Skeletal muscle cell (primary cell): ENCODE data around the gene PNPLA7.
A peak's percentile ranks its signal among the peaks of the same experiment; 100 is the strongest.

Source experiments
- DNase-seq: peaks from one replicate; pipeline ENCODE4 v3.0.0-alpha.2; 2010; ENCODE audit warnings: low read depth
- H3K4me3 ChIP-seq: 2 replicates; pipeline ENCODE4 v1.5.1; 2011; ENCODE audit warnings: low read depth, mild to moderate bottlenecking, control low read depth, low read length, moderate library complexity

Gene PNPLA7

DNA sequence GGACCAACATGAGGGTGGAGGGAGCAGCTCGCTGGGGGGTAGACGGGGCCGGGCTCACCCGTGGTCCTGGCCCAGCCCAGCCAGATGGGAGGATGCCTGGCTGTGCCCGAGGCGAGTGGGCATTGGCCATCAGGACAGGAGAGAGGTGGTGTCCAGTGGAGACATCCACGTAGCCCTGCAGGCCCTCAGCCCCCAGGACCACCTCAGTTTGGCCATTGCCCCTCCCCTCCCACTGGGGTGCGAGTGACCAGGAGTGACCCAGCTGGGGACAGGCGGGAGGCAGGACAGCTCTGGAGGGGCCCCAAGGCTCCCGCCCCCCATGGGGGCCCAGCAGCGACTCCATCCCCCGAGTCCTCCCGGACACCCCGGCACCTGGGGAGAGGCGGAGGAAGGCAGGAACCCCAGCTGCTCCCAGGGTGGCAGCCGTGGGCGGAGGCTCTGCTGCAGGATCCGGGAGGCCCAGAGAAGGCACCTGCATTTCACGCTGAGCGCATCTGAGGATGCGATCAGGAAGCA is 118.7 kb downstream of the PNPLA7 start:
- H3K4me3 ChIP-seq = no peak overlapping the region
- no peak for DNase-seq

DNA sequence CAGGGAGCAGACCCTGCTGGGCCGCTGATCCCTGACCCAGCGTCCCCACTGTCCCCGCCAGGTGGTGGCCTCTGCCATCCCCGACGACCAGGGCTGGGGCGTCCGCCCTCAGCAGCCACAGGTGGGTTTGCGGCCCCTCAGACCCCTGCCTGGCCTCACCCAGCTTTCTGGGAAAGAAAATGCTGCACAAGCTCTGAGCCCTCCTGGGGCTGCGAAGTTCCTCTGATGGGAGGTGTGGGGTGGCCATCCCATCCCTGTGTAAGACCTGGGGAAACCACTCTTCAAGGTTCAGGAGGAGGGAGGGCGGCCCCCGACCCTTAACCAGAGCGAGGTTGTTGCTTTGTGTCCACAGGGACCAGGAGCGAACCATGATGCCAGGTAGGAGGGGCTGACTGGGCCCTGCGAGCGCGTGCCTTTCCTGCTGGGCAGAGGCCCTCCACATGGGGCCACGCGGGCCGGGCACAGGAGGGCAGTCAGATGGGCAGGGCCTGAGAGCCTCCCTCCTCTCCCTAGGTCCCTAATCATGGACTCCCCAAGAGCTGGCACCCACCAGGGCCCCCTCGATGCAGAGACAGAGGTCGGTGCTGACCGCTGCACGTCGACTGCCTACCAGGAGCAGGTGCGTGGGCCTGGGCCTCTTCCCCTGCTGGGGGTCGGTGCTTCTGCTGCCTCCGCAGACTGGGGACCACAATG is 119.3 kb downstream of the PNPLA7 start:
- H3K4me3 ChIP-seq = no peak overlapping the region
- no peak for DNase-seq

DNA sequence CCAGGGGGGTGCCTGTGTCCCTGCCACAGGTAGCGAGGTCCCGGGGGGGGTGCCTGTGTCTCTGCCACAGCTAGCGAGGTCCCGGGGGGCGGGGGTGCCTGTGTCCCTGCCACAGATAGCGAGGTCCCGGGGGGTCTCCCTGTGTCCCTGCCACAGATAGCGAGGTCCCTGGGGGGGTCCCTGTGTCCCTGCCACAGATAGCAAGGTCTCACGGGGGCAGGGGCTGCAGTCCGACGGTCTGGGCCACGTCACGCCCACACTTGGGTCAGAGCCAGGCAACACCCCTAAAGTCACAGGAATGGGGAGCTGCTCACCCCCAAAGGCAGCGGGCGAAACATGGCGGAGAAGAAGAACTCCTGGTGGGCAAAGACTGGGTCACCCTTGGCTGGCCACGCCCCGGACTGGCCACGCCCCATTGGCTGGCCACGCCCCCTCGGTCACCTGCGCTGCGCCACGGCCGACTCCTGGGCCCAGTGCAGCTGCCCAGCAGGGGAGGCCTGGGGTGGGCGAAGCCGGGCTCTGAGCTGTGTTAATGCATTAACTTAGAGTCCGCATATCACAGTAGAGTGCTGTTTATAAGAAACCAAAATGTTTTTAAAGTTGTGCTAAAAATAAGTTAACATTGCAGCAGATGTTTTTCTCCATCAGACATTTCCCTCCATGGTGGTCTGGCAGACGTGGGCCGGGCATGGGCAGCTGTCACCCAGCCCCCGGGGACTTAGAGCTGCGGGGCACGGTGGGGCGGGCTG is 120.1 kb downstream of the PNPLA7 start:
- H3K4me3 ChIP-seq = no peak overlapping the region
- DNase-seq = no peak

DNA sequence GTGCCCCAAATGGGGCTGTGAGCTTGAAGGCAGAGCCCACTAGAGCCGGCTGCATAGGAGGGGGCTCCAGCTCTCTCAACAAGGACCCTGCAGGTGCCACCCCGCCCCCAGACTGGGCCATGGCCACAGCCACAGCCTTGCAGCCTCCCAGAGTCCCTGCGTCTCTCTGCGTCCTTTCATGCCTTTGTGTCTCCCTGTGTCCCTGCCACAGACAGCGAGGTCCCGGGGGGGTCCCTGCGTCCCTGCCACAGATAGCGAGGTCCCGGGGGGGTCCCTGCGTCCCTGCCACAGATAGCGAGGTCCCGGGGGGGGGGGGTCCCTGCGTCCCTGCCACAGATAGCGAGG is 120.7 kb downstream of the PNPLA7 start:
- DNase-seq = no peak
- no peak overlapping the region for H3K4me3 ChIP-seq

DNA sequence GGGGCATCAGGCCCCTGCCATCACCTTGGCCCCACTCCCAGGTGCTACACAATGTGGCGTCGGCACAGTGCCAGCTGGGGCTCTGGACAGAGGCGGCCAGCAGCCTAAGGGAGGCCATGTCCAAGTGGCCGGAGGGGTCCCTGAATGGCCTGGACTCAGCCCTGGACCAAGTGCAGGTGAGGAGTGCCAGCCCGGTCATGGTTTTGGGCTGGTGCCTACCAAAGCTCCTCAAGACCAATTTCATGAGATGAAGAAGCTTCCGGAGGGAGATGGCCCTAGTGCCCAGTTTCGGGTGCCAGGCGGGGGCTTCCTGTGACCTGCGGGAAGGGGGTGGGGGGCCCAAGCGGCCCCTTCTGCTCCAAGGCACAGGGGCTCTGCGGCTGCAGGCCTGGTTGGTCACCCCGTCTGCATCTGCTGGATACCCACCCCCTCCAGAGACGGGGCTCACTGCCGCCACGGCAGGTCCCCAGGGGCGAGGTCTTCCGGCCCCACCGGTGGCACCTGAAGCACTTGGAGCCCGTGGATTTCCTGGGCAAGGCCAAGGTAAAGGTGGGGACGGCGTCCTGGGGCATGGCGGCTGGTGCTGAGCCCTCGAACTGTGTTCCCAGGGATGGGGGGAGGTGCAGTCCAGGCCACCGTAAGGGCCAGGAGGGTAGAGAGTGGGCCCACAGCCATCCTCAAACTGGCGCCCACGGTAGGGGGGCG is 121.2 kb downstream of the PNPLA7 start:
- H3K4me3 ChIP-seq = no peak overlapping the region
- no peak for DNase-seq

DNA sequence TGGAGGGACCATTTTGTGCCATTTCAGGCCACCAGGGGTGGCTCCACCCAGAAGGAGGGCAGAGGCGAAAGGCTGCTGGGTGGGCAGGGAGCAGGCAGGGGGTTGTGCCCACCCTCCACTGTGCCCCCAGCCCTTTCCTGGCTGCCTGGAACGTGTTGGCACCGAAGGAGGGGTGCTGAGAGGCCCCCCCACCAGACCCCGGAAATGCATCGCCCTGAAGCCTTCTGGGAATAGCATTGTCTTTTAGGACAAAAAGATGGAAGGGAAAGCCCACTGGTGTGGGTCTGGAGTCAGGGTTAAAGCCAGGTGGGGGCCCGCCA is 121.9 kb downstream of the PNPLA7 start:
- no peak for DNase-seq
- no peak overlapping the region for H3K4me3 ChIP-seq

DNA sequence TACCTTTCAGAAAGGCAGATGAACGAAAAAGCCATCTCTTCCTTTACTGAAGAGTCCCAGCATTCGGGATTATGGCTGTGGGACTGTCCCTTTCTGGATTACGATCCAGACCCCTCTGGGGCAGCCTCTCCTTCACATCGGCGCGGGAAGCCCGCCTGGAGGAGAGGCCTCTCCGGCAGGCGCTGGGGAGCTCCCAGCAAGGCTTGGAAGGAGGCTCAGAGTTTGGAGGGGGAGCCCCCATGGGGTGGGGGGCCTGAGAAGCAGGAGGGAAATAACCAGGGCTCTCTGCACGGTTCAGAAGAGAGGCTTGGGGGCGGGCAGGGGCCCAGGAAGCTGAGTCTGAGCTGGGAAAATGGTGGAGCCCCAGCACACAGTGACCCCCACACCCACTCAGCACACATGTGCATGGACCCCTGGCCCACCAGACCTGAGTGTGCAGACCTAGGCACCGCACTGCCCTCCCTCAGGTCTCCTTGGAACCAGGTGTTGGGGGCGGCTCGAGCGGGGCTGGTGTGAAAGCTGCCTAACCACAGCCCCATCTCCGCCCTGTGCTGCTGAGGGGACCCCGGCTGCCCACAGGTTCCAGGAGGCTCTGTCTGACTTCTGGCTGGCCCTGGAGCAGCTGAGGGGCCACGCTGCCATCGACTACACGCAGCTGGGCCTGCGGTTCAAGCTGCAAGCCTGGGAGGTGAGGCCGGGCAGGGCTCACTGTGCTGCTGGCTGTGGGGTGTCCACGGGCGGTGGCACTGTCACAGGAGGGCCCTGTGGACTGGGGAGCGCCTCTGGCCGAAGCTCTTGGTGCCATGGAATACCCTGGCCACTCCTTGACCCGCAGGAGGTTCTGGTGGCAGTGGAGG is 122.5 kb downstream of the PNPLA7 start:
- DNase-seq = no peak
- H3K4me3 ChIP-seq = no peak overlapping the region

DNA sequence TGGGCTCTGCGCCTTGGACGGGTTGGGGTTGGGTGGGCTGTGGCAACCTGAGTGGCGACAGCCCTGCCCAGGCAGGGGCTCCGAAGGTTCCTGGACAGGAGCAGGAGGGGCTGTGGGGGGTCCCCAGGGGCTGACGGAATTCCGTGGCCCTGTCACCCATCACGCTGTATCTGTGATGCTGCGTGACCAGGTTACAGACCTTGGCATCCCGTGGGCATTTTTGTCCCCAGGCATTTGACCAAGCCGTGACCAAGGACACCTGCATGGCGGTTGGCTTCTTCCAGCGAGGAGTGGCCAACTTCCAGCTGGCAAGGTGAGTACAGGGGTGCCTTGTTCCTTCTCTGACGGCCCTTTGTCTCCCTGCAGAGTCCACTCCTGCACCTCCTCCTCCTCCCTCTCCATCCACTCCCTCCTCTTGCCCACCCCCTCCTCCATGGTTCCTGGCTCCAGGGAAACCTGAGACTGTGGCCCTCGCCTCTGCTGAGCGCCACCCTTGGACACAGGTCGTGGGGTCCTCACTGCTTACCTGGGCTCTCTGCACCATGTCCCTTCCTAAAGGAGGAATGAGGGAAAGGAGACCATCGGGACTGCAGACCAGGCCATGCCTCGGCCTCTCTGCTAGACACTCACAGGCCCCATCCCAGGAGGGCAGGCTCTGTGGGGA is 124.1 kb downstream of the PNPLA7 start:
- no peak overlapping the region for H3K4me3 ChIP-seq
- DNase-seq = no peak

DNA sequence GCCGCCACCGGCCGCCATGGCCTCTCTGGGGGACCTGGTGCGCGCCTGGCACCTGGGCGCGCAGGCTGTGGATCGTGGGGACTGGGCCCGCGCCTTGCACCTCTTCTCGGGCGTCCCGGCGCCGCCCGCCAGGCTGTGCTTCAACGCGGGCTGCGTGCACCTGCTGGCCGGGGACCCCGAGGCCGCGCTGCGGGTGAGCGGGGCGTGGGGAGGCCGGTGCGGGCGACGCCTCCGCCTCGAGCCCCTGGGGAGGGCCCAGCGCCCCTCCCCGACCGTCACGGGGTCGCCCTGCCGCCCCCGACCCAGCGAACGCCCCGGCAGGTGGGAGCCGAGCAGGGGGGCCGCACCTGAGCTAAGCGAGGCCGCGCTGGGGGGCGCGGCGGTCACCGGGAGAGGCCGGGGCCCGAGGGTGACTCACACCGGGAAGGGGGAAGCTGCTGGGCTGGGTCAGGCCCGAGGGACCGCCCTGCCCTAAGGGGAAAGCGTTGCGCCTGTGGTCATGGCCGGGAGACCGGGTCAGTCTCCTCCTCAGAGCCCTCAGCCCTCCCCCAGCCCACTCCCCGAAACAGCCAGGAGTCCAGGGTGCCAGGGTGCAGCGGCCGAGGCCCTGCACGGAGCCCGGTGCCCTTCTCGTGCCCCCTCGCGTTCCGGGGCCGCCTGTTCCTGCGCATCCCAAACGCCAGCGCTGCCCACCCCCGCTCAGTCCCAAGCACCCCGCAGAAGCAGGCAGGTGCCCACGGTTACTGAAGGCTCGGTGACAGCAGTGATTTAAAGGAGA is 126.5 kb downstream of the PNPLA7 start:
- peak overlapping the region; percentile 79 for H3K4me3 ChIP-seq
- DNase-seq = no peak

DNA sequence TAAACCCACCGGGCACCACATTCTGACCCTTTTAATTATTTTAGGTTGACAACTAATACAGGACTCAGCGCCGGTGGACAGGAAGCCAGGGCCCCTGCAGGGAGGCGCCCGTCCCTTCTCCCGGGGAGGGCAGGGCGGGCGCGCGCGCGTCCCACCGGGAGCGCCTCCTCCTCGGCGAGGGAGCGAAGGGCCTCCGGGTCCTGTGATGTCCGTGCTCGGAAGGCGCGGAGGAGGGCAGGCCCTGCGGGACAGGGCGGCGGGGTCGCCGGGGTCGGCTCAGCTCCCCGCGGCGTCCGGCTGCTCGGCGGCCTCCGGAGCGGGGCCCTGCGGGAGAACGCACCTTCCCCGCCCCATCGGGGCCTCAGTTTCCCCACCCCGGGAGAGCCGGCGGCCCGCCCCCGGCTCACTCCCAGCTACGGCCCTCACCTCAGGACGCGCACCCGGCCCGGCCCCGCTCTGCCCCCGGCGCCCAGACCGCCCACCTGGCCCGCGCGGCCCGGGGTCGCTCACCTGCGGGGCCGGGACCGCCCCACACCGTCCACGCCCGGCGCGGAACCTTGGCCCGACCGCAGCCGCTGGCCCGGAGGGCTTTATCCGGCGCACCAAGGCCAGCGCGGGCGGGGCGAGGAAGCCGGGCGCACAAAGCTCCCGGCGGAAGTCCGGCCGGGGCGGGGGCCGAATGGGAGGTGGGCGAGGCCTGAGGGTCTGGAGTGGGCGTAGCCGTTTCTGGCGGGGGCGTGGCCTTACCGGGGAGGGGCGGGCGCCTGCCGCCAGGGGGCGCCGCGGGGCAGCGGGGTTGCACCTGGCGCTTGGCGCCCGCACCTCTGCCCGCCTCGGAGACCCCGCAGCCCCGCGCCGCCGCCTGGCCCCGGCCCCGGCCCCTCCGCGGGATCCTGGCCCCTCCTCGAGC is 127.3 kb downstream of the PNPLA7 start, which contains the start of the genes EXD3 and NOXA1:
EXD3 (minus strand) TSS at position 559 of the 910 bp plus-strand sequence. CDS start 27,805 bp downstream, outside the sequence.
NOXA1 (plus strand) TSS at position 790 of the 910 bp plus-strand sequence. CDS start 137 bp downstream, outside the sequence.
- DNase-seq = peak; percentile 56
- peak within 1 kb of the TSS; percentile 79 for H3K4me3 ChIP-seq

DNA sequence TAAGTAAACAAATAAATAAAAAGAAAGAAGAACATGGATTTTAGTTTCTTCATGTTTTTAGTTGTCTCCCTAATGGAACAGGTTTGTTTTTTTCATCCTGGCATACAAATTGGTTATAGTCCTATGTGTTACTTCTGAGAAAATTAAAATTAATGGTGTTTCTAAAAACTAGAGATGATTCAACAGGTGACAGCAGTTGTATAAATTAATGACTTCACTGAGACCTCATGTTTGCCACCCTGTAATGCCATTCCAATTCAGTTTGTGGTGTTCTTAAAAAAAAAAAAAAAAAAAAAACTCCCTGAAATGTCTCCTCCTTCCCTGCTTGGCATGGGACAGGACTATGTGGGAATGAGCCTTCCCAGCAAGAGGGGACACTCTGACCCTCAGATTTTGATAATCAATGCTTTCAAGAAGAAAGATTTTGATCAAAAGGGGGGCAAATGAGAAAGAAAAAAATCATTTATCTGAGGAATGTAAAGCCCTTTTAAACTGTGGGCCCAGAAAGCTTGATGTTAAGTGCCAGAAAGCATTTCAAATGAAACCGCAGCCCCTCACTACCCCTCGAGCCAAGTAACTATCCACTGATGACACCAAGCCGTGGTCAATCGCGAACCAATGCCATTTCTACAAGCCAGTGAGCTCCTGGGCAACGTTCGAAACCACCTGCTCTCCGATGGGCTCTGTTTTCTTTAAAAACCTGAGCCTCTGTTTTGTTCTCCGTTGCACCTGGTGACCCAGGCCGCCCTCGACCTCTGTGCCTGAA is 128.2 kb downstream of the PNPLA7 start:
- H3K4me3 ChIP-seq = peak overlapping the region; percentile 79
- DNase-seq = no peak

DNA sequence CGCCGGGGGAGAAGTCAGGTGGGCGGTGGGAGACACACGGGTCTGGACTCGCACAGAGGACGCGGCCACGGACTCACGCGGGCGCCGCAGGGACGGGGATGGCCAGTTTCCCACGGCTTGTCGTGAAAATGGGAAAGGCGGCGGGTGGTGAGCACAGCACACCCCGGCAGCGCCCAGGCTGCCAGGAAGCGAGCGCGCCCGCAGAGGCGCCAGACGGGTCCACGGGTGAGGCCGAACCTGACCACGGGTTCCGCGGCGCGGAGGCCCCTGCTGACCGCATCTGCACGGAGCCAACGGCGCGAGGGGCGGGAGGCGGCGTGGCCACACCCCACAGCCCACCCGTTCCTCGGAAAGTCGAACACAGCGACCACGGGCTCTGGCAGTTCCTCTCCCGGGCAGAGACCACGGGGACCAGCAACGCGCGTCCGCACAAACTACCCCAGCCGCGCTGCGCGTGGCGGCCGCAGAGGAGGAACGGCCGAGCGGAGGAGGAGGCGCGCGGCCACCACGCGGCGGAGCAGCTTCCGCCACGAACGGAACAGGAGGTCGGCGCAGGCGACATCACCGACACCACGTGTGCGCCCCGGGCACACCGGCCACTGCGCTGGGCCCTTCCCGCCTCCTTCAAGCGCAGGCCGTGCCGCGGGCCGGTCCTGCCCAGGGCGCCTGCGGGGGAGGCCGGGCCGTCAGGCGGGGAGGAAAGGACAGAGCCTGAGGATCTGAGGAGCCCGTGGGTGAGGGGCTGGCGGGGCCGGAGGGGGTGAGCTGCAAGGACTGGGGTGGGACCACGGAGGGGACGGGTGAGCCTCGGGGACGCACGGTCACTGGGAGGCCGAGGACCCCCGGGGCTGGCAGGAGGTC is 132.8 kb downstream of the PNPLA7 start:
- peak overlapping the region; percentile 26 for H3K4me3 ChIP-seq
- no peak for DNase-seq

DNA sequence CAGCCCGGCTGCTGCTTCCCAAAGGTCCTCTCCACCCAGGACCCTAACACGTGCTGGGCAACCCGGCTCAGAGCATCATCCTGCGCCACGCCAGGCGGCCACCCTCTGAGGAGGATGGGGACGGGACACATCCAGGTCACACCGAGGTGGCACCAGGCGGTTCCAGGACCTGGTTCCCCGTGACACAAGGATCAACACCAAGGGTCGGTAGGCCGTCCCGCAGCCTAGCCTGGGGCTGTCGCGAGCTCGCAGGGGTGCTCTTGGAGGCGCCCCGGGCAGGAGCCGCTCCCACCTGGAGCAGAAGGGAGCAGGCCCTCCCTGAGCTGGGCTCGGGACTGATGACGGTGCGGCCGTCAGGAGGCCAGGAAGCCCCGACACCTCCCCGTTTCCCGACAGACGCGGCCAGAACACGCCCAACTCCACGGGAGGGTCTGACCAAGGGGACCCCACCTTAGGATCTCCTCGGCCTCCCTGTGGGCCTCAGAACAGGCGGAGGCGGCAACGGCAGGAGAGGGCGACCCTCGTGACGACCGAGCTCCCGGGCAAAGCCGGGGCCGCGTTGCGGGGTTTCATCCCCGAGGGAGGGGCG is 133.5 kb downstream of the PNPLA7 start:
- H3K4me3 ChIP-seq = no peak overlapping the region
- DNase-seq = no peak

DNA sequence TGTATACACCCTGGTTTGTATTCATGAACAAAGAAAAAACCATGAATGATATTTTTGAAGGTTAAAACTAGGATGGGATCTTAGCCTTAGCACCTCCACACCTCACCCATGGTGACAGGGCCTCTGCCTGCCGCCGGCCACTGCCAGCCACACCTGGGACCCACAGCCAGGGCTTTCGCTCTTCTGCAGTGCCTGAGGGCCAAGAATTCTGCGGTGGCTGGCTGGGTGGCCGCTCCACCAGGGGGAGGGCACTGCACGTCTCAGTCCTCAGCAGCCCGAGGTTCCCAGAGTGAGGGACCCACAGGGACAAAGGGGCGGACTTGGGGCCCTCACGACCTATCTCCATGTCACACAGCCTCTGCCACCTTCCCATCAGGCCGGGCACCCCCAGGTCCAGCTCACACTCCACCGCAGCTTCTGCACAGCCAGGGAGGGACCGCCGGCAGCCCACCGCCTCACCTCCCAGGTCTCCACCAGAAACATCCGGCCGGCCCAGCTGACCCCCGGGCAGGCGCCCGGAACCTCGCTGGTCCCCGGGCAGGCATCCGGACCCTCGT is 134.1 kb downstream of the PNPLA7 start:
- H3K4me3 ChIP-seq = no peak overlapping the region
- no peak for DNase-seq

DNA sequence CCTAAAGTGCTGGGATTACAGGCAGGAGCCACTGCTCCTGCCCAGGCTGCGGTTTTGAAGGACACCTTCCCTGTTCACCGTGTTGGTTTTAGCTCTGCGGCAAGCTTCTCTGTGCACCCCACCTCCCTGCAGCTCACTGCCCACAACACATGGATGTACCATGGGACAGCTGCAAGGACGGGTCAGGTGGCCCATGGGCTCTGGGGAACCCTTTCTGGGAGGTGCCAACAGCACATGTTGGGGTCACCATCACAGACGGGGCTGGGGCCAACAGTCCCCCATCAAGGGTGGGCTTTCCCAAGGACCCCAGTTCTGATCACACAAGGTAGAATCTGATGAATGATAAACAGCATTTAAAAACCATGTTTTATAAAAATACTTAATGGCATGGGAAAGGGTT is 134.8 kb downstream of the PNPLA7 start:
- H3K4me3 ChIP-seq = no peak overlapping the region
- DNase-seq = no peak
